H1 (cell line): ENCODE data around the gene NEDD4L. TPM values are rescaled to one million over a fixed set of nuclear protein-coding genes. Genes with fewer than 3 reads are reported as not detected.

Experiments used
- CTCF ChIA-PET: fragments of 300-600 bp; sonication (Branson Sonifier 250); formaldehyde crosslinking; loops from one replicate; lab custom pipeline; 2021; ENCODE audit not compliant: partially characterized antibody; lab: Charles Lee
- POLR2A ChIA-PET: fragments of 300-600 bp; sonication (Branson Sonifier 250); formaldehyde crosslinking; loops from one replicate; lab custom pipeline; 2021; ENCODE audit warnings: inconsistent platforms; ENCODE audit not compliant: partially characterized antibody; lab: Charles Lee
- DNase-seq, 2 experiments: peaks; one replicate each; pipeline versions ENCODE4 v3.0.0 to v3.0.0-alpha.2; 2010 to 2022; ENCODE audit warnings: low spot score in 2 of 2, low read depth in 1 of 2, mixed read lengths in 1 of 2
- FAIRE-seq: peaks from 2 replicates; lab custom pipeline; 2011; peaks lifted over from hg19 to GRCh38; lab: Jason Lieb, UNC
- H2AFZ ChIP-seq: 2 replicates; pipeline ENCODE4 v1.8.1; 2012; ENCODE audit warnings: low read length, inconsistent platforms
- H2AK5ac ChIP-seq: 2 replicates; pipeline ENCODE4 v1.6.1; 2013; ENCODE audit warnings: low read depth, low read length
- H2BK120ac ChIP-seq: replicated peaks from 2 replicates; pipeline ENCODE3; 2013; ENCODE audit warnings: low read depth, low read length, inconsistent platforms
- H2BK12ac ChIP-seq: 2 replicates; pipeline ENCODE4 v1.6.1; 2013; ENCODE audit warnings: low read depth, low read length
- H2BK15ac ChIP-seq: 2 replicates; pipeline ENCODE4 v1.6.1; 2013; ENCODE audit warnings: low read length
- H2BK20ac ChIP-seq: 2 replicates; pipeline ENCODE4 v1.6.1; 2013; ENCODE audit warnings: low read length
- H2BK5ac ChIP-seq: 2 replicates; pipeline ENCODE4 v1.6.1; 2013; ENCODE audit warnings: low read depth, low read length
- H3K14ac ChIP-seq: 2 replicates; pipeline ENCODE4 v1.6.1; 2013; ENCODE audit warnings: inconsistent platforms; ENCODE audit not compliant: insufficient read length
- H3K18ac ChIP-seq: 2 replicates; pipeline ENCODE4 v1.6.1; 2013; ENCODE audit warnings: low read length; ENCODE audit errors: extremely low read depth
- H3K23ac ChIP-seq: 2 replicates; pipeline ENCODE4 v1.6.1; 2013; ENCODE audit warnings: inconsistent platforms; ENCODE audit not compliant: insufficient read length
- H3K23me2 ChIP-seq: 2 replicates; pipeline ENCODE4 v1.6.1; 2013; ENCODE audit warnings: low read depth, low read length
- H3K27ac ChIP-seq: 2 replicates; pipeline ENCODE4 v1.6.1; 2011; ENCODE audit warnings: low read depth, low read length, inconsistent platforms
- H3K27me3 ChIP-seq, 4 experiments: replicated peaks in 1 of 4; 1 replicate in 1 of 4; 2 replicates in 3 of 4; pipeline versions ENCODE4 v1.6.1 to v1.8.1; 2011 to 2013; ENCODE audit warnings: low read length in 3 of 4, mild to moderate bottlenecking in 3 of 4, inconsistent platforms in 2 of 4, mixed read lengths in 2 of 4, moderate library complexity in 1 of 4; ENCODE audit not compliant: control insufficient read depth in 3 of 4, insufficient read depth in 3 of 4; ENCODE audit errors: extremely low read depth in 1 of 4
- H3K36me3 ChIP-seq, 4 experiments: 2 replicates each; pipeline versions ENCODE4 v1.6.1 to v1.8.1; 2011 to 2013; ENCODE audit warnings: mild to moderate bottlenecking in 4 of 4, low read length in 3 of 4, moderate library complexity in 2 of 4, control low read depth in 1 of 4, inconsistent platforms in 1 of 4; ENCODE audit not compliant: insufficient read depth in 4 of 4, control insufficient read depth in 2 of 4
- H3K4ac ChIP-seq: replicated peaks from 2 replicates; pipeline ENCODE3; 2013; ENCODE audit warnings: low read length, low read depth, mixed read lengths, inconsistent platforms; ENCODE audit not compliant: insufficient read length
- H3K4me1 ChIP-seq, 4 experiments: replicated peaks in 1 of 4; 1 replicate in 1 of 4; 2 replicates in 3 of 4; pipeline versions ENCODE4 v1.6.1 to v1.8.1; 2011 to 2013; ENCODE audit warnings: low read length in 3 of 4, inconsistent platforms in 2 of 4, mixed read lengths in 1 of 4; ENCODE audit not compliant: insufficient read depth in 4 of 4, control insufficient read depth in 3 of 4
- H3K4me2 ChIP-seq, 2 experiments: 2 replicates each; pipeline versions ENCODE4 v1.6.1 to v1.8.1; 2011 to 2013; ENCODE audit warnings: low read depth in 2 of 2, low read length in 2 of 2, control low read depth in 1 of 2, inconsistent platforms in 1 of 2, mild to moderate bottlenecking in 1 of 2; ENCODE audit not compliant: insufficient read depth in 1 of 2
- H3K4me3 ChIP-seq, 4 experiments: fragments of 200-600, 300-600 bp in 1 of 4; sonication (generic), shearing (Covaris generic), sonication (Bioruptor Twin) in 1 of 4; 2 replicates each; pipeline versions ENCODE4 v1.5.1 to v1.8.1; 2011 to 2016; ENCODE audit warnings: low read length in 4 of 4, low read depth in 3 of 4, control low read depth in 2 of 4, inconsistent platforms in 2 of 4, mild to moderate bottlenecking in 2 of 4, mixed read lengths in 1 of 4, moderate library complexity in 1 of 4; ENCODE audit not compliant: insufficient read depth in 2 of 4; ENCODE audit errors: extremely low read depth in 1 of 4
- H3K56ac ChIP-seq: replicated peaks from 2 replicates; pipeline ENCODE3; 2013; ENCODE audit warnings: low read depth, mild to moderate bottlenecking, mixed read lengths, low read length, inconsistent platforms; ENCODE audit not compliant: insufficient read length
- H3K79me1 ChIP-seq: 2 replicates; pipeline ENCODE4 v1.6.1; 2013; ENCODE audit warnings: low read depth, low read length, control low read depth
- H3K79me2 ChIP-seq, 2 experiments: 2 replicates each; pipeline versions ENCODE4 v1.6.1 to v1.8.1; 2012 to 2013; ENCODE audit warnings: low read length in 2 of 2, mild to moderate bottlenecking in 2 of 2, inconsistent platforms in 1 of 2; ENCODE audit not compliant: insufficient read depth in 2 of 2, control insufficient read depth in 1 of 2
- H3K9ac ChIP-seq, 4 experiments: replicated peaks in 1 of 4; 1 replicate in 1 of 4; 2 replicates in 3 of 4; pipeline versions ENCODE4 v1.6.1 to v1.8.1; 2011 to 2013; ENCODE audit warnings: low read depth in 3 of 4, low read length in 3 of 4, control low read depth in 2 of 4, mild to moderate bottlenecking in 2 of 4, moderate library complexity in 2 of 4, inconsistent platforms in 1 of 4; ENCODE audit errors: extremely low read depth in 1 of 4
- H3K9me3 ChIP-seq, 2 experiments: 2 replicates each; pipeline versions ENCODE4 v1.6.1 to v1.8.1; 2012 to 2013; ENCODE audit warnings: mild to moderate bottlenecking in 2 of 2, moderate library complexity in 2 of 2, control low read depth in 1 of 2, inconsistent platforms in 1 of 2, low read depth in 1 of 2, low read length in 1 of 2, mixed read lengths in 1 of 2; ENCODE audit not compliant: insufficient read depth in 2 of 2
- H4K20me1 ChIP-seq, 2 experiments: replicated peaks in 1 of 2; 2 replicates each; pipeline versions ENCODE3 to v1.8.1; 2011 to 2013; ENCODE audit warnings: inconsistent platforms in 2 of 2, low read length in 2 of 2, mild to moderate bottlenecking in 1 of 2; ENCODE audit not compliant: insufficient read depth in 2 of 2, control insufficient read depth in 1 of 2
- H4K5ac ChIP-seq: 2 replicates; pipeline ENCODE4 v1.6.1; 2013; ENCODE audit warnings: low read length, low read depth, mixed read lengths, inconsistent platforms; ENCODE audit not compliant: insufficient read length
- H4K8ac ChIP-seq: 2 replicates; pipeline ENCODE4 v1.8.0; 2013; ENCODE audit warnings: mild to moderate bottlenecking, moderate library complexity, low read length, inconsistent platforms; ENCODE audit not compliant: insufficient read depth; ENCODE audit errors: extremely low read depth
- H4K91ac ChIP-seq: replicated peaks from 2 replicates; pipeline ENCODE3; 2013; ENCODE audit warnings: low read length, mixed read lengths, inconsistent platforms; ENCODE audit not compliant: insufficient read length
- JUND ChIP-seq: IDR thresholded peaks from 2 replicates; pipeline ENCODE4 v1.6.1; 2011; ENCODE audit warnings: mild to moderate bottlenecking, improper control_type of control experiment, low read length
- KDM1A ChIP-seq: fragments of 200-600, 300-600 bp; sonication (generic); IDR thresholded peaks from 2 replicates; pipeline ENCODE4 v1.7.1; 2016; ENCODE audit warnings: mild to moderate bottlenecking, low read length, borderline replicate concordance
- KDM4A ChIP-seq: IDR thresholded peaks from one replicate; pipeline ENCODE4 v1.7.1; 2012; ENCODE audit warnings: low read depth, mild to moderate bottlenecking, moderate library complexity, low read length, inconsistent platforms; ENCODE audit not compliant: severe bottlenecking
- NRF1 ChIP-seq: IDR thresholded peaks from 2 replicates; pipeline ENCODE4 v1.6.1; 2011; ENCODE audit warnings: mild to moderate bottlenecking, low read depth, low read length, improper control_type of control experiment
- WGBS, 2 experiments: shearing (Covaris generic) in 1 of 2; methylation state at CpG; one replicate each; pipeline versions ENCODE4 v1.1.6 to v1.1.7; 2013 to 2015; ENCODE audit warnings: low lambda C conversion rate in 2 of 2, mixed read lengths in 2 of 2, inconsistent platforms in 1 of 2, low coverage in 1 of 2, missing lambda C conversion rate in 1 of 2; ENCODE audit not compliant: insufficient replicate concordance in 2 of 2, insufficient coverage in 1 of 2, insufficient read length in 1 of 2; ENCODE audit errors: extremely low coverage in 1 of 2, missing lambda C conversion rate in 1 of 2; 5-methylcytosine and 5-hydroxymethylcytosine counted together
- polyA plus RNA-seq, 7 experiments: library from polyadenylated mRNA; depleted of rRNA in 3 of 7; stranded (reverse) in 5 of 7; unstranded in 2 of 7; fragments of >200 nt in 5 of 7; fragments of 200-250 nt in 2 of 7; gene quantifications; 1 replicate in 5 of 7; 2 replicates in 1 of 7; 4 replicates in 1 of 7; pipeline versions ENCODE4 v1.2.1 to v1.2.3, GENCODE V29; 2011 to 2013; ENCODE audit warnings: missing spikeins in 2 of 7, mixed read lengths in 2 of 7
- total RNA-seq: library from RNA; stranded (reverse); fragmentation: NEBNext Ultra II Directional; extraction: Animal tissue kit (Norgen Biotek cat#: 25700); gene quantifications from 2 replicates; pipeline ENCODE4 v1.2.1, GENCODE V29; 2021

Gene NEDD4L
- total and polyA plus RNA-seq, 2 of the 8 experiments (the other 6 are each of a cell fraction or from before 2014, with no cell fraction given) = 37.3 to 69.8 TPM

DNA sequence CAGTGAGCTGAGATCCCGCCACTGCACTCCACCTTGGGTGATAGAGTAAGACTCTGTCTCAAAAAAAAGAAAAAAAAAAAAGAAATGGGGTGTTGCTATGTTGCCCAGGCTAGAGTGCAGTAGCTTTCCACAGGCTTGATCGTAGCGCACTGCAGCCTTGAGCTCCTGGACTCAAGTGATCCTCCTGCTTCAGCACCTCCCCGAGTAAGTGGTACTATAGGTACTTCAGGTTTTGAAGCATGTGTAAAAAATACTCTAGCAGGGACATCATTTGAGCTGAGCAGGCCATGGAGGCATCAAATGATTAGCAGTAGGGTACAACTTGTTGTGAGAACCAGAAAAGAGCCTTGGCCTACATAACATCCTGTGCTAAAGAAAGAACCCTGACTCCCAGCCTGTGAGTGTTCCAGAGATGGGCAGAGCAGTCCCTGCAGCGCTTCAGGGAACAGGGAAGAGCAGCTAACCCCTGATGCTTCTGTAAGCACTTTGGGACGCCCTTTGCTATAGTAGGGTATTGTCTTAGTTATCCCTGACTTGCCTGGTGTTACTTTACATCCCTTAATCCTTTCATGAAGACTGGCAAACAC is 119.1 kb downstream of the NEDD4L start:
- Histone ChIP-seq H3K23ac (no peak overlapping the region), H2AFZ (no peak overlapping the region), H4K5ac (no peak overlapping the region), H2BK5ac (no peak overlapping the region), H3K79me1 (peaks cover 7% of the 10 kb centered on the region), H3K9ac (no peak overlapping the region), H2BK120ac (no peak overlapping the region), H3K27me3 (no peaks in the 10 kb centered on the region), H3K79me2 (peaks cover 3 to 17% of the 10 kb centered on the region in 2 experiments; a peak in 3 of 4 replicates), H4K8ac (peak overlapping the region; percentile 12; the same call in 1 of the 2 replicates), H3K14ac (no peak overlapping the region), H3K23me2 (no peaks in the 10 kb centered on the region), H3K4me3 (no peak overlapping the region), H3K56ac (no peak overlapping the region), H3K18ac (no peak overlapping the region), H4K91ac (no peak overlapping the region), H2BK12ac (no peak overlapping the region), H2BK20ac (no peak overlapping the region), H3K36me3 (no peaks in the 10 kb centered on the region), H2BK15ac (no peak overlapping the region), H3K27ac (no peak overlapping the region), H3K4me2 (no peak overlapping the region), H3K9me3 (no peaks in the 10 kb centered on the region), H4K20me1 (peaks cover 0 to 4% of the 10 kb centered on the region in 2 experiments), H3K4me1 (no peaks in the 10 kb centered on the region), H2AK5ac (no peak overlapping the region), H3K4ac (no peak overlapping the region)
- ChIA-PET CTCF (interaction anchor here (1.2 kb wide), 1 partner anchor 18 kb away, joined by 3 read pairs; no protein-coding TSS in a partner anchor), POLR2A (interaction anchor here (0.6 kb wide), 1 partner anchor 93 kb away, joined by 3 read pairs; no protein-coding TSS in a partner anchor)
- TF ChIP-seq KDM4A (no peak), JUND (no peak), KDM1A (no peak), NRF1 (no peak)
- no peak for DNase-seq
- FAIRE-seq = no peak
- 89% methylated on average over 6 of the region's 6 CpGs; no CpG with 5 or more reads in 1 of the 2 experiments for WGBS, 2 experiments
